GM21360 (cell line): Measurements from ENCODE around the gene FAXC.
"Not testable (repeated sequence)": the region's sequence is repeated elsewhere in the genome, so short reads cannot be mapped to it uniquely, and the experiment has no call there.

Source experiments
- ATAC-seq: cut with Tn5 transposase; IDR thresholded peaks from one replicate; pipeline ENCODE4 v1.9.1; 2021; ENCODE audit warnings: mild to moderate bottlenecking, moderate library complexity; ENCODE audit not compliant: unreplicated experiment

Gene FAXC

GRCh38 chr6:99289701-99290100 is 59.8 kb downstream of the FAXC start:
- ATAC-seq: no peak

GRCh38 chr6:99288668-99289067 is 60.8 kb downstream of the FAXC start:
- ATAC-seq: no peak

GRCh38 chr6:99287523-99287922 is 62.0 kb downstream of the FAXC start:
- ATAC-seq: no peak

- no peak for ATAC-seq
Measured at GRCh38 chr6:99285881-99286280, 63.6 kb downstream of the FAXC start.

- no peak for ATAC-seq
Measured at GRCh38 chr6:99282479-99283062, 66.9 kb downstream of the FAXC start.

GRCh38 chr6:99276747-99277146 is 72.7 kb downstream of the FAXC start:
- ATAC-seq: no peak

GRCh38 chr6:99270826-99271225 is 78.6 kb downstream of the FAXC start:
- no peak for ATAC-seq

GRCh38 chr6:99270030-99270429 is 79.4 kb downstream of the FAXC start:
- ATAC-seq: no peak

GRCh38 chr6:99269207-99269606 is 80.3 kb downstream of the FAXC start:
- no peak for ATAC-seq

GRCh38 chr6:99266996-99267395 is 82.5 kb downstream of the FAXC start:
- ATAC-seq: not testable (repeated sequence)

- not testable (repeated sequence) for ATAC-seq
Measured at GRCh38 chr6:99265447-99265846, 84.0 kb downstream of the FAXC start.

GRCh38 chr6:99254616-99255550 is 94.6 kb downstream of the FAXC start:
- ATAC-seq: no peak

GRCh38 chr6:99253271-99253670 is 96.2 kb downstream of the FAXC start:
- no peak for ATAC-seq

GRCh38 chr6:99252421-99252820 is 97.1 kb downstream of the FAXC start:
- ATAC-seq: no peak

GRCh38 chr6:99250476-99250875 is 99.0 kb downstream of the FAXC start:
- no peak for ATAC-seq

- ATAC-seq: no peak
Measured at GRCh38 chr6:99246602-99247001, 102.9 kb downstream of the FAXC start.

GRCh38 chr6:99241905-99242534 is 107.5 kb downstream of the FAXC start:
- no peak for ATAC-seq

- no peak for ATAC-seq
Measured at GRCh38 chr6:99236010-99236409, 113.5 kb downstream of the FAXC start.

GRCh38 chr6:99233219-99233618 is 116.3 kb downstream of the FAXC start:
- ATAC-seq: no peak

GRCh38 chr6:99232056-99232455 is 117.4 kb downstream of the FAXC start:
- ATAC-seq: no peak

GRCh38 chr6:99225172-99225571 is 124.3 kb downstream of the FAXC start:
- ATAC-seq: no peak
